Astrocyte (in vitro differentiated cells and primary cell): Measurements from ENCODE around the gene NEURL2. TPM values are rescaled to one million over a fixed set of nuclear protein-coding genes. Genes with fewer than 3 reads are reported as not detected.
A peak's percentile ranks its signal among the peaks of the same experiment; 100 is the strongest.

Experiments
- DNase-seq: peaks from one replicate; pipeline ENCODE4 v3.0.0-alpha.2; 2010; ENCODE audit warnings: low read depth
- FAIRE-seq: peaks from 2 replicates; lab custom pipeline; 2011; peaks lifted over from hg19 to GRCh38; lab: Jason Lieb, UNC
- H2AFZ ChIP-seq: 2 replicates; pipeline ENCODE4 v1.6.0; 2012; ENCODE audit warnings: low read depth, low read length, inconsistent platforms
- H3K27ac ChIP-seq: 2 replicates; pipeline ENCODE4 v1.5.1; 2011; ENCODE audit warnings: low read depth, low read length, inconsistent platforms
- H3K27me3 ChIP-seq: 2 replicates; pipeline ENCODE4 v1.6.0; 2011; ENCODE audit warnings: low read length, inconsistent platforms; ENCODE audit not compliant: insufficient read depth
- H3K36me3 ChIP-seq: 2 replicates; pipeline ENCODE4 v1.5.1; 2011; ENCODE audit warnings: low read length, inconsistent platforms; ENCODE audit not compliant: insufficient read depth
- H3K4me1 ChIP-seq: 2 replicates; pipeline ENCODE4 v1.5.1; 2011; ENCODE audit warnings: low read length, inconsistent platforms; ENCODE audit not compliant: insufficient read depth
- H3K4me2 ChIP-seq: 2 replicates; pipeline ENCODE4 v1.6.0; 2012; ENCODE audit warnings: low read length, inconsistent platforms
- H3K4me3 ChIP-seq: 2 replicates; pipeline ENCODE4 v1.5.1; 2011; ENCODE audit warnings: low read depth, mild to moderate bottlenecking, low read length, inconsistent platforms; ENCODE audit not compliant: insufficient read depth
- H3K79me2 ChIP-seq: 2 replicates; pipeline ENCODE4 v1.6.0; 2012; ENCODE audit warnings: mild to moderate bottlenecking, low read length, inconsistent platforms; ENCODE audit not compliant: insufficient read depth
- H3K9ac ChIP-seq: 2 replicates; pipeline ENCODE4 v1.6.0; 2012; ENCODE audit warnings: mild to moderate bottlenecking, low read length, inconsistent platforms
- H3K9me3 ChIP-seq: 2 replicates; pipeline ENCODE4 v1.5.1; 2012; ENCODE audit warnings: low read depth, mild to moderate bottlenecking, low read length, inconsistent platforms; ENCODE audit not compliant: insufficient read depth
- H4K20me1 ChIP-seq: 2 replicates; pipeline ENCODE4 v1.6.0; 2012; ENCODE audit warnings: low read length, inconsistent platforms; ENCODE audit not compliant: insufficient read depth
- H3K27ac Mint-ChIP-seq: one replicate; pipeline ENCODE4 v1.8.0; 2021; ENCODE audit warnings: mild to moderate bottlenecking, mixed read lengths; ENCODE audit not compliant: unreplicated experiment
- H3K27me3 Mint-ChIP-seq: one replicate; pipeline ENCODE4 v1.8.0; 2021; ENCODE audit warnings: low read depth, mixed read lengths; ENCODE audit not compliant: unreplicated experiment
- H3K36me3 Mint-ChIP-seq: one replicate; pipeline ENCODE4 v1.8.0; 2021; ENCODE audit warnings: low read depth, mixed read lengths; ENCODE audit not compliant: unreplicated experiment
- H3K4me1 Mint-ChIP-seq: one replicate; pipeline ENCODE4 v1.8.0; 2021; ENCODE audit warnings: low read depth, mixed read lengths; ENCODE audit not compliant: unreplicated experiment
- H3K4me3 Mint-ChIP-seq: one replicate; pipeline ENCODE4 v1.8.0; 2021; ENCODE audit warnings: mild to moderate bottlenecking, moderate library complexity, mixed read lengths; ENCODE audit not compliant: unreplicated experiment
- H3K9me3 Mint-ChIP-seq: one replicate; pipeline ENCODE4 v1.8.0; 2021; ENCODE audit warnings: mild to moderate bottlenecking, mixed read lengths; ENCODE audit not compliant: unreplicated experiment
- CTCF ChIP-seq: IDR thresholded peaks from 2 replicates; pipeline ENCODE4 v1.5.1; 2011; ENCODE audit warnings: low read depth, mild to moderate bottlenecking, inconsistent platforms, low read length, moderate library complexity; ENCODE audit not compliant: insufficient read depth
- EZH2 ChIP-seq: IDR thresholded peaks from 2 replicates; pipeline ENCODE4 v1.6.1; 2012; ENCODE audit warnings: mild to moderate bottlenecking, low read length, inconsistent platforms; ENCODE audit not compliant: insufficient read depth
- total RNA-seq: library from RNA; stranded (reverse); gene quantifications from 2 replicates; pipeline ENCODE4 v1.2.1, GENCODE V29; 2021

NEURL2 gene
- total RNA-seq, 1 donor from 2014 or later = 6.9 TPM

DNA sequence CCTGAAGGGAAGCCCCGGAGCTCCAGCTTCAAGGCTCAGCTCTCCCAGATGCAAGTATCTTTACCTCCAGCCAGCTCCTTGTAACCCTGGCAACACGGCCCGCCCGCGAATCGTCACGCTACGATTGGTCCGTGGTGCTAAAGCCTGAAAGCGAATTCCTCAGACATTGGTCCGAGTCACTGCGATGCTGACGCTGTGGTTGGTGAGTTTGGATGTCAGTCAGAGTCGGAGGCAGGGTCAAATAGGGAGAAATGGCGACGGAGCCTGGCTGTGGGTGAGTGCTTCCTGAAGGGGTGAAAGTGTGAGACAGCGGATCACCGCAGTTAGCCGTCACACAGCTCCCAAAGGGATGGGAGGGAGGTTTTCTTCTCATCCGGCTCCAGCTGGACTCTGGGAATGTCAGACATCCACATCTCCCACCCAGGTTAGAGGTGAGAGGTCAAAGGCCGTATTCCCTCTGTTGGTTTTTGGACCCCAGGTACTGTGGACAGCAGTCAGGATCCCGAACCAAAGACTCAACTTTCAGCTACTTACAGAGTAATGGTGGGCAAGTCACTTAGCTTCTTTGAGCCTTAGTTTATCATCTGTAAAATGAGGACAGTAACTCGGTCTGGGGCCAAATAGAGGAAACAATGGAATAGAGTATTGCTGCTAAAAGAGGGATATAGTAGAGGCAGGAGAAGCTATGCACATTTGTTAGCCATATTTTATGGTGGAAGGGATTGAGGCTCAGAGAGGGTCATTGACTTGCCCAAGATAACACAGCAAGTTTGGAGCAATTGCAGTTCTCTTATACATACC lies 9.8 kb downstream of the NEURL2 start, which contains the start of gene ZSWIM1:
Gene ZSWIM1, plus strand, starts transcription at position 240 of the 801 bp plus-strand sequence. CDS start 1,366 bp downstream, outside the sequence.
- H3K9me3 ChIP-seq = no peaks in the 10 kb centered on the region
- H3K4me3 ChIP-seq = peak within 1 kb of the TSS; percentile 92
- peak within 1 kb of the TSS; percentile 89 for H3K9ac ChIP-seq
- FAIRE-seq (peak; percentile 81), DNase-seq (peak; percentile 96)
- H3K36me3 ChIP-seq = peaks cover 12% of the 10 kb centered on the region
- H2AFZ ChIP-seq = peak within 1 kb of the TSS; percentile 72
- Mint-ChIP-seq H3K4me1 (peaks cover 18% of the 10 kb centered on the region), H3K27me3 (no peaks in the 10 kb centered on the region), H3K9me3 (no peaks in the 10 kb centered on the region), H3K36me3 (peaks cover 19% of the 10 kb centered on the region), H3K27ac (peak within 1 kb of the TSS; percentile 83), H3K4me3 (peak within 1 kb of the TSS; percentile 91)
- no peaks in the 10 kb centered on the region for H3K27me3 ChIP-seq
- peaks cover 10% of the 10 kb centered on the region for H3K4me1 ChIP-seq
- no peak for TF ChIP-seq EZH2
- TF ChIP-seq CTCF = no peak
- peak within 1 kb of the TSS; percentile 89 for H3K4me2 ChIP-seq
- H3K27ac ChIP-seq = peak within 1 kb of the TSS; percentile 73
- peaks cover 31% of the 10 kb centered on the region for H3K79me2 ChIP-seq
- peaks cover 17% of the 10 kb centered on the region for H4K20me1 ChIP-seq

DNA sequence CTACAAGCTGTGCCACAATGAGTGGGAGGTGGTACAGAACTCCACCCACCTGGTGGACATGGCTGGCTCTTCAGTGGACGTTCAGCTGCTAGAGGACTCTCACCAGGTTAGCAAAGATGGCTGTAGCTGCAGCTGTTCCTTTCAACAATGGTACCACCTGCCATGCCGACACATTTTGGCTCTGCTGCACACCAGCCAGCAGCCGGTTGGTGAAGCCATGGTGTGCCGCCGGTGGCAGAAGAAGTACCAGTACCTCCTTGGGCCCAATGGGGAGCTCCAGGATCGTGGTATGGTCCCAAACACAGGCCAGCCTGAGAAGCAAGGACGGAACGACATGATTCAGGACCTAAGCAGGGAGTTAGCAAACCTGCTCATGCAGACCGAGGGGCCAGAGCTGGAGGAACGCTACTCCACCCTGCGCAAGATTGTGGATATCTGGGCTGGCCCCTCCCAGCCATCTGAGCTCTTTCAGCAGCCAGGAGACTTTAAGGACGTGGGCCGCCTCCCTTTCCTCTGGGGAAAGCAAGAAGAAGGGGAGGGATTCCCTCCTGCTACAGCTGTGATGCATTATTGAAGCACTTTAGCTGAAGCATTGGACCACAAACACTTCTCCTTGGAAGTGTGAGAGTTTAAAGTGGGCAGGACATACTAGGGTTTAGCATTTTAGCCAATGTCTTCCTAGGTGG lies 12.8 kb downstream of the NEURL2 start:
- no peaks in the 10 kb centered on the region for H3K27me3 ChIP-seq
- no peaks in the 10 kb centered on the region for H3K9me3 ChIP-seq
- H4K20me1 ChIP-seq = peaks cover 8% of the 10 kb centered on the region
- no peaks in the 10 kb centered on the region for H3K27me3 Mint-ChIP-seq
- no peak overlapping the region for H3K4me3 Mint-ChIP-seq
- peaks cover 22% of the 10 kb centered on the region for H3K79me2 ChIP-seq
- H3K4me2 ChIP-seq = no peak overlapping the region
- peaks cover 6% of the 10 kb centered on the region for H3K36me3 ChIP-seq
- peaks cover 9% of the 10 kb centered on the region for H3K4me1 Mint-ChIP-seq
- no peak for FAIRE-seq
- H3K4me1 ChIP-seq = no peaks in the 10 kb centered on the region
- no peak overlapping the region for H3K9ac ChIP-seq
- no peaks in the 10 kb centered on the region for H3K9me3 Mint-ChIP-seq
- H3K36me3 Mint-ChIP-seq = peaks cover 14% of the 10 kb centered on the region
- H2AFZ ChIP-seq = no peak overlapping the region
- H3K4me3 ChIP-seq = no peak overlapping the region
- TF ChIP-seq EZH2 (no peak), CTCF (no peak)
- H3K27ac ChIP-seq = no peak overlapping the region
- no peak overlapping the region for H3K27ac Mint-ChIP-seq
- DNase-seq = no peak
